SKM-1 (cell line): Measurements from ENCODE around the gene TUBGCP2.
A peak's percentile ranks its signal among the peaks of the same experiment; 100 is the strongest.

ENCODE experiments used
- DNase-seq: peaks from one replicate; lab custom pipeline; 2025; ENCODE audit not compliant: unreplicated experiment; lab: John Stamatoyannopoulos, UW

TUBGCP2 gene

GRCh38 chr10:133342942-133343341, 34.3 kb upstream of the TUBGCP2 start:
- no peak for DNase-seq

- DNase-seq: no peak
Measured at GRCh38 chr10:133341983-133342382, 33.3 kb upstream of the TUBGCP2 start.

- no peak for DNase-seq
Measured at GRCh38 chr10:133339708-133340380, 31.2 kb upstream of the TUBGCP2 start.

GRCh38 chr10:133338080-133339071, 29.7 kb upstream of the TUBGCP2 start:
- no peak for DNase-seq

GRCh38 chr10:133337370-133337725, 28.7 kb upstream of the TUBGCP2 start:
- DNase-seq: no peak

- no peak for DNase-seq
Measured at GRCh38 chr10:133336577-133337369, 28.1 kb upstream of the TUBGCP2 start, which contains the start of gene CALY. CALY (minus strand) TSS chr10:133336896; CDS start chr10:133328989, 7,907 bp downstream.

GRCh38 chr10:133336118-133336576, 27.5 kb upstream of the TUBGCP2 start:
- DNase-seq: no peak

- DNase-seq: no peak
Measured at GRCh38 chr10:133335246-133336117, 26.8 kb upstream of the TUBGCP2 start.

GRCh38 chr10:133334503-133335245, 26.0 kb upstream of the TUBGCP2 start:
- DNase-seq: no peak

- DNase-seq: no peak
Measured at GRCh38 chr10:133332936-133333699, 24.4 kb upstream of the TUBGCP2 start.

- peak; percentile 71 for DNase-seq
Measured at GRCh38 chr10:133329491-133330202, 21.0 kb upstream of the TUBGCP2 start.

- no peak for DNase-seq
Measured at GRCh38 chr10:133328358-133329343, 20.0 kb upstream of the TUBGCP2 start.

GRCh38 chr10:133327651-133328357, 19.1 kb upstream of the TUBGCP2 start:
- no peak for DNase-seq

- no peak for DNase-seq
Measured at GRCh38 chr10:133326745-133327650, 18.3 kb upstream of the TUBGCP2 start.

GRCh38 chr10:133326223-133326551, 17.5 kb upstream of the TUBGCP2 start:
- no peak for DNase-seq
